Heart left ventricle (tissue), 16 donors: ENCODE measurements around the gene SORBS2. TPM values are rescaled to one million over a fixed set of nuclear protein-coding genes. Genes with fewer than 3 reads are reported as not detected.

Experiments
- ATAC-seq, 4 donors: fragments of 200-7000 bp; cut with Tn5 transposase; one replicate each; pipeline ENCODE4 v1.9.1; 2020 to 2022; ENCODE audit warnings: moderate library complexity in 4 of 4, mild to moderate bottlenecking in 3 of 4, moderate number of reproducible peaks in 1 of 4
- DNase-seq, 5 donors: peaks; one replicate each; pipeline ENCODE4 v3.0.0-alpha.2; 2020
- H3K27ac ChIP-seq, 12 donors: fragments of 200-600 bp; sonication (generic) in 4 of 12; one replicate each; pipeline versions ENCODE4 v1.5.0 to v1.8.0; 2016 to 2022; ENCODE audit warnings: mild to moderate bottlenecking in 2 of 12
- H3K27me3 ChIP-seq, 9 donors: fragments of 200-600 bp; sonication (generic) in 2 of 9; one replicate each; pipeline versions ENCODE4 v1.5.1 to v1.8.0; 2016 to 2022; ENCODE audit warnings: mild to moderate bottlenecking in 3 of 9
- H3K36me3 ChIP-seq, 9 donors: fragments of 200-600 bp; sonication (generic) in 2 of 9; one replicate each; pipeline versions ENCODE4 v1.5.0 to v1.8.0; 2018 to 2022; ENCODE audit warnings: mild to moderate bottlenecking in 2 of 9
- H3K4me1 ChIP-seq, 12 donors: fragments of 200-600 bp; sonication (generic) in 4 of 12; one replicate each; pipeline versions ENCODE4 v1.5.0 to v1.8.0; 2016 to 2022; ENCODE audit warnings: mild to moderate bottlenecking in 3 of 12
- H3K4me3 ChIP-seq, 12 donors: fragments of 200-600 bp; sonication (generic) in 4 of 12; one replicate each; pipeline versions ENCODE4 v1.5.0 to v1.8.0; 2017 to 2022; ENCODE audit warnings: mild to moderate bottlenecking in 9 of 12, moderate library complexity in 4 of 12
- H3K9me3 ChIP-seq, 12 donors: fragments of 200-600 bp; sonication (generic) in 4 of 12; one replicate each; pipeline versions ENCODE4 v1.5.0 to v1.8.0; 2016 to 2022; ENCODE audit warnings: mild to moderate bottlenecking in 1 of 12
- CTCF ChIP-seq, 12 donors: fragments of 200-600 bp; sonication (generic) in 4 of 12; IDR thresholded peaks; one replicate each; pipeline versions ENCODE4 v1.5.0 to v1.8.0; 2018 to 2022; ENCODE audit warnings: antibody characterized with exemption in 12 of 12, mild to moderate bottlenecking in 5 of 12
- POLR2A ChIP-seq, 2 donors: fragments of 450-650 bp; IDR thresholded peaks; one replicate each; pipeline ENCODE4 v1.6.1; 2017; ENCODE audit warnings: antibody characterized with exemption in 2 of 2, mild to moderate bottlenecking in 2 of 2, moderate library complexity in 2 of 2
- WGBS, 4 donors: extraction: QIAGEN DNeasy Blood & Tissue Kit in 2 of 4; methylation state at CpG; one replicate each; pipeline versions ENCODE4 v1.1.5 to v1.1.7; 2013 to 2018; 5-methylcytosine and 5-hydroxymethylcytosine counted together
- intact Hi-C, 10 donors: fragments of 100-400 bp; cut with DNase I; formaldehyde crosslinking; loops; one replicate each; pipeline versions ENCODE4 v1.11.1 to v1.14.2; 2022
- polyA plus RNA-seq, 2 donors: library from polyadenylated mRNA; stranded (reverse); fragments of 200-250 nt; gene quantifications; one replicate each; pipeline ENCODE4 v1.2.3, GENCODE V29; 2013
- total RNA-seq, 9 donors: library from RNA; depleted of rRNA in 2 of 9; stranded (reverse); fragments of >200 nt in 2 of 9; fragmentation: NEBNext Ultra II Directional in 3 of 9; extraction: Animal tissue kit (Norgen Biotek cat#: 25700) in 3 of 9; gene quantifications; one replicate each; pipeline versions ENCODE4 v1.1.0 to v1.2.4, GENCODE V29; 2016 to 2023
- donor health status: ischemic (EF 13 %, LVEDD 7.1; RV severe dilation, severe dysfunction).
- donor health status: healthy with polysubstance abuse.
- donor health status: DM: no; HTN: yes; CAD: no.
- donor health status: DM: no; HTN: no; CAD: no.
- donor health status: ischemic (EF 25% LVEDD 6.9; RV normal size, moderate dysfunction).
- donor health status: ischemic (EF 25% LVEDD 5.7; RV mildly dilated, moderate dysfunction).
- donor health status: healthy.
- donor health status: DM: yes; HTN: yes; CAD: no.
- donor health status: ischemic (EF 35%, LVEDD 5.7; RV mildly dilated, moderate dysfunction).
- donor health status: nonischemic (EF 11% LVEDD 7.7; RV severe dilation, severe dysfunction).
- donor health status: DM: yes; HTN: yes; CAD: no.
- donor health status: PGD.
- donor health status: ischemic (EF 29% LVEDD 5.4; RV normal size, mild dysfunction).
- donor health status: nonischemic (EF 23%, LVEDD 6.1; RV moderate dilation, normal function).

SORBS2 gene
- total and polyA plus RNA-seq, 11 donors, result 254 to 2,158 (median 1,369) TPM

- H3K9me3 ChIP-seq, result no peaks in the 10 kb centered on the region
- no peak for TF ChIP-seq POLR2A (IDR thresholded peaks at IDR 0.05)
- no peak for TF ChIP-seq CTCF (IDR thresholded peaks at IDR 0.05)
- intact Hi-C loops, result loop anchor here in 2 of 10 donors (5.0 kb wide), 2 partner anchors 37 to 43 kb away; no protein-coding TSS in a partner anchor
- no peaks in the 10 kb centered on the region for H3K27me3 ChIP-seq
- peak overlapping the region in 5 of 12 donors; percentile 4 to 86 (median 18) for H3K27ac ChIP-seq
- H3K4me1 ChIP-seq, result peaks cover 2 to 86% (median 53%) of the 10 kb centered on the region in 12 donors
- peaks cover 0 to 3% (median 0%) of the 10 kb centered on the region in 9 donors for H3K36me3 ChIP-seq
- 47 to 57% (median 54%) methylated on average over 8 of the region's 8 CpGs for WGBS, 4 donors
- H3K4me3 ChIP-seq, result no peak overlapping the region
- ATAC-seq (no peak), DNase-seq (no peak)
These were observed 93.2 kb downstream of the SORBS2 start for GRCh38 chr4:185718578-185719499.

GRCh38 chr4:185717377-185717741 is 94.6 kb downstream of the SORBS2 start:
- WGBS, 4 donors, result 41 to 56% (median 51%) methylated on average over 9 of the region's 9 CpGs
- peaks cover 0 to 3% (median 0%) of the 10 kb centered on the region in 9 donors for H3K36me3 ChIP-seq
- no peak for TF ChIP-seq POLR2A (IDR thresholded peaks at IDR 0.05)
- no peak for TF ChIP-seq CTCF (IDR thresholded peaks at IDR 0.05)
- H3K9me3 ChIP-seq, result no peaks in the 10 kb centered on the region
- peak overlapping the region in 9 of 12 donors; percentile 38 to 86 (median 59) for H3K27ac ChIP-seq
- intact Hi-C loops, result loop anchor here in 3 of 10 donors (2.0 to 5.0 kb wide), 3 partner anchors 35 to 47 kb away; no protein-coding TSS in a partner anchor
- DNase-seq, result no peak
- no peak for ATAC-seq
- peak overlapping the region in 2 of 12 donors; percentile 19 to 20 for H3K4me3 ChIP-seq
- peaks cover 5 to 87% (median 48%) of the 10 kb centered on the region in 12 donors for H3K4me1 ChIP-seq
- H3K27me3 ChIP-seq, result no peaks in the 10 kb centered on the region

GRCh38 chr4:185716577-185717376 is 95.2 kb downstream of the SORBS2 start:
- peak overlapping the region in 5 of 12 donors; percentile 6 to 23 (median 19) for H3K4me3 ChIP-seq
- 25 to 50% (median 30%) methylated on average over 15 of the region's 15 CpGs for WGBS, 4 donors
- no peaks in the 10 kb centered on the region for H3K9me3 ChIP-seq
- DNase-seq (peak in 4 of 5 donors; percentile 45 to 73 (median 50)), ATAC-seq (peak; percentile 43 to 79 (median 70))
- H3K27ac ChIP-seq, result peak overlapping the region in 11 of 12 donors; percentile 38 to 86 (median 63)
- peaks cover 3 to 88% (median 46%) of the 10 kb centered on the region in 12 donors for H3K4me1 ChIP-seq
- peaks cover 0 to 3% (median 0%) of the 10 kb centered on the region in 9 donors for H3K36me3 ChIP-seq
- no peak for TF ChIP-seq POLR2A (IDR thresholded peaks at IDR 0.05)
- no peak for TF ChIP-seq CTCF (IDR thresholded peaks at IDR 0.05)
- intact Hi-C loops, result loop anchor here in 3 of 10 donors (2.0 to 5.0 kb wide), 3 partner anchors 34 to 48 kb away; no protein-coding TSS in a partner anchor
- no peaks in the 10 kb centered on the region for H3K27me3 ChIP-seq
